ENCODE data around the gene MRPL41.
"Not testable (repeated sequence)": the region's sequence is repeated elsewhere in the genome, so short reads cannot be mapped to it uniquely, and the experiment has no call there.

GRCh38 chr9:137550958-137551263 is 768 bp upstream of the MRPL41 start:
- TF ChIP-seq POLR2A, SPI1, POLR2AphosphoS5, TAF1, POU2F2 (IDR thresholded peaks at IDR 0.05; ENCODE audit: low read depth, low read length): not testable (repeated sequence)
